Central memory CD8-positive, alpha-beta T cell (primary cell): ENCODE results near the gene NFAT5.
"Not testable (repeated sequence)": the region's sequence is repeated elsewhere in the genome, so short reads cannot be mapped to it uniquely, and the experiment has no call there.

Source experiments
- ATAC-seq: fragments of 150-1000 bp; cut with Tn5 transposase; replicated peaks from 2 replicates; pipeline ENCODE4 v1.10.0; 2022; ENCODE audit warnings: mild to moderate bottlenecking, moderate FRiP score, moderate number of reproducible peaks; ENCODE audit not compliant: poor library complexity, severe bottlenecking; ENCODE audit errors: extremely low read depth
- DNase-seq, 2 donors: peaks; one replicate each; pipeline ENCODE4 v3.0.0; 2021; ENCODE audit warnings: low spot score in 2 of 2
- H3K27ac Mint-ChIP-seq: one replicate; pipeline ENCODE4 v1.8.0; 2022; ENCODE audit warnings: low read depth, mild to moderate bottlenecking, moderate library complexity, mixed read lengths
- H3K27me3 Mint-ChIP-seq: one replicate; pipeline ENCODE4 v1.8.0; 2022; ENCODE audit warnings: mixed read lengths
- H3K36me3 Mint-ChIP-seq: one replicate; pipeline ENCODE4 v1.8.0; 2022; ENCODE audit warnings: mild to moderate bottlenecking, moderate library complexity, mixed read lengths; ENCODE audit not compliant: insufficient read depth
- H3K4me1 Mint-ChIP-seq: one replicate; pipeline ENCODE4 v1.8.0; 2022; ENCODE audit warnings: mixed read lengths
- H3K4me3 Mint-ChIP-seq: one replicate; pipeline ENCODE4 v1.8.0; 2022; ENCODE audit warnings: mild to moderate bottlenecking, moderate library complexity, mixed read lengths
- H3K9me3 Mint-ChIP-seq: one replicate; pipeline ENCODE4 v1.8.0; 2022; ENCODE audit warnings: mixed read lengths

Gene NFAT5

GRCh38 chr16:69725480-69726312 lies 159.9 kb downstream of the NFAT5 start:
- ATAC-seq (no peak), DNase-seq (no peak)
- H3K4me1 Mint-ChIP-seq = peaks cover 20% of the 10 kb centered on the region
- no peaks in the 10 kb centered on the region for H3K27me3 Mint-ChIP-seq
- H3K27ac Mint-ChIP-seq = peak overlapping the region; percentile 92
- no peaks in the 10 kb centered on the region for H3K9me3 Mint-ChIP-seq
- peaks cover 7% of the 10 kb centered on the region for H3K36me3 Mint-ChIP-seq
- peak overlapping the region; percentile 94 for H3K4me3 Mint-ChIP-seq

DNA sequence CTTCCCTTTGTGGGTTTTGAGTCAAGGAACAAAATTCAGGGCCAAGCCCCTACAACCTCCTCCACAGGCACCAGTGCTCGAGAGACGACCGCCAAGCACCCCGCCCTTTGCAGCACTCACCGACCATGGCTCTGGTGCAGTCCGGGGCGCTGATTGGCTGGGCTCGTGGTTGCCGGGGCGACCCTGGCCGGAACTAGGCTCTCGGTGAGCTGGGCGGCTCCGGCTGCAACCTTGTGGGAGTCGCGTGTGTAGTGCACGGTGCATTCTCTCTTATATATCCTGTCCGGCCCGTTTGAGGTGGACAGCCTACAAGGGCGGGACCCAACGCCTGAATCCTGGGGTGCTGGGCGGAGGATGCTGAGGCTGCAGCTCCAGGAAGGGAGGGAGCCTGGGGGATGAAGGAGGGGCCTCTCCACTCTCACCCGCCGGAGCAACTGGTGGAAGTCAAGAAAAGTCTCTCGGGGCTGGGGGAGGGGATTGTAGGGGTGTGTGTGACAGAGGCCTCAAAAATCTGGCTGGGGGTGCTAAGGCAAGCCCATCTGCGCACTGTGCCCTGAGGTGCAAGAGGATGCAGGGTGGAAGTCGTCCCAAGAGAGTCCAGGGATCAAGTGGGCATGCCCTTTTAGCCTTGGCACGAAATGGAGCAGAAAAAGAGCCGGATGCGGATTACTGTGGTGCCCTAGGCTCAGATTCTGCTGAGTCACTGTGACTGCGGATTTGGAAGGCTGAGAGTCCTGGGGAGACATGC lies 160.7 kb downstream of the NFAT5 start, which contains the start of gene NQO1:
TSS of gene NQO1 (minus strand) at position 248 of the 748 bp plus-strand sequence. CDS start at position 127, 121 bp downstream.
- Mint-ChIP-seq H3K4me1 (peaks cover 20% of the 10 kb centered on the region), H3K4me3 (peak within 1 kb of the TSS; percentile 94), H3K27ac (peak within 1 kb of the TSS; percentile 92), H3K36me3 (peaks cover 7% of the 10 kb centered on the region), H3K27me3 (no peaks in the 10 kb centered on the region), H3K9me3 (no peaks in the 10 kb centered on the region)
- DNase-seq (peak; percentile 70), ATAC-seq (peak; percentile 98)

DNA sequence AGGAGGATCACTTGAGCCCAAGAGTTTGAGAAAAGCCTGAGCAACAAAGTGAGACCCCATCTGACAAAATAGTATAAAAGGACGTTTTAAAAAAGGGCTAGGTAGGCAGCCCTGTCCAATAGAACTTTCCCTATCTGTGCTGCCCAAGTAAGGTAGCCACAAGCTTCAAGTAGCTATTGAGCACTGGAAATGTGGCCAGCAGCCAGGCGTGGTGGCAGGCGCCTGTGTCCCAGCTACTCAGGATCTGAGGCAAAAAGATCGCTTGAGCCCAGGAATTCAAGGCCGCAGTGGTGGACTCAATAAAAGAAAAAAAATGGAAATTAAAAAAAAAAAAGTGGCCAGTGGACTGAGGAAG lies 162.1 kb downstream of the NFAT5 start:
- H3K4me1 Mint-ChIP-seq = peaks cover 20% of the 10 kb centered on the region
- peaks cover 8% of the 10 kb centered on the region for H3K36me3 Mint-ChIP-seq
- H3K4me3 Mint-ChIP-seq = no peak overlapping the region
- H3K27me3 Mint-ChIP-seq = no peaks in the 10 kb centered on the region
- ATAC-seq = no peak
- H3K27ac Mint-ChIP-seq = no peak overlapping the region
- H3K9me3 Mint-ChIP-seq = no peaks in the 10 kb centered on the region
- no peak for DNase-seq

DNA sequence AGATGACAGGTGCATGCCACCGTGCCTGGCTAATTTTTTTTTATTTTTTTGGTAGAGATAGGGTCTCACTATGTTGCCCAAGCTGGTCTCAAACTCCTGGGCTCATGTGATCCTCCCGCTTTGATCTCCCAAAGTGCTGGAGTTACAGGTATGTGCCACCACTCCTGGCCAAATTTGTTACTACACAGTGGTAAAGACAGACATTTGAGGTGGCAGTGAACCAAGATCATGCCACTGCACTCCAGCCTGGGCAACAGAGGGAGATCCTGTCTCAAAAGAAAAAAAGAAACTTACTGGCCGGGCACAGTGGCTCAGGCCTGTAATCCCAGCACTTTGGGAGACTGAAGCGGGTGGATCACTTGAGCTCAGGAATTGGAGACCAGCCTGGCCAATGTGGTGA lies 163.3 kb downstream of the NFAT5 start:
- not testable (repeated sequence) for H3K36me3 Mint-ChIP-seq, H3K27me3 Mint-ChIP-seq, ATAC-seq, H3K9me3 Mint-ChIP-seq, H3K27ac Mint-ChIP-seq, DNase-seq, H3K4me3 Mint-ChIP-seq
- H3K4me1 Mint-ChIP-seq = peaks cover 20% of the 10 kb centered on the region

DNA sequence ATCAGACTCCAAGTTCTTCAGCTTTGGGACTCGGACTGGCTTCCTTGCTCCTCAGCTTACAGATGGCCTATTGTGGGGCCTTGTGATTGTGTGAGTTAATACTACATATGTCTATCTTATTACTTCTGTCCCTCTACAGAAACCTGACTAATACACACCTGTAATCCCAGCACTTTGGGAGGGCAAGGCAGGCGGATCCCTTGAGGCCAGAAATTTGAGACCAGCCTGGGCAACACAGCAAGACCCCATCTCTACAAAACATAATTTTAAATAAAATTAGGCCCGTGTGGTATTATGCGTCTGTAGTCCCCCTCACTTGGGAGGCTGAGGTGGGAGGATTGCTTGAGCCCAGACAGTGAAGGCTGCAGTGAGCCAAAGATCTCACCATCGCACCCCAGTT lies 165.5 kb downstream of the NFAT5 start:
- H3K27ac Mint-ChIP-seq, H3K27me3 Mint-ChIP-seq, DNase-seq, H3K9me3 Mint-ChIP-seq, H3K4me3 Mint-ChIP-seq, ATAC-seq, H3K36me3 Mint-ChIP-seq: not testable (repeated sequence)
- H3K4me1 Mint-ChIP-seq = peaks cover 12% of the 10 kb centered on the region

- Mint-ChIP-seq H3K36me3 (peaks cover 1% of the 10 kb centered on the region), H3K27me3 (no peaks in the 10 kb centered on the region), H3K9me3 (no peaks in the 10 kb centered on the region), H3K4me1 (peaks cover 4% of the 10 kb centered on the region), H3K27ac (no peak overlapping the region), H3K4me3 (no peak overlapping the region)
- no peak for ATAC-seq
- no peak for DNase-seq
Observed at GRCh38 chr16:69732101-69732500, 166.3 kb downstream of the NFAT5 start.

GRCh38 chr16:69741519-69741918 lies 175.8 kb downstream of the NFAT5 start:
- ATAC-seq = no peak
- H3K36me3 Mint-ChIP-seq = peaks cover 43% of the 10 kb centered on the region
- peaks cover 7% of the 10 kb centered on the region for H3K4me1 Mint-ChIP-seq
- no peak overlapping the region for H3K27ac Mint-ChIP-seq
- no peak for DNase-seq
- H3K9me3 Mint-ChIP-seq = no peaks in the 10 kb centered on the region
- H3K27me3 Mint-ChIP-seq = no peaks in the 10 kb centered on the region
- H3K4me3 Mint-ChIP-seq = no peak overlapping the region

- Mint-ChIP-seq H3K27ac (no peak overlapping the region), H3K27me3 (no peaks in the 10 kb centered on the region), H3K36me3 (peaks cover 48% of the 10 kb centered on the region), H3K4me3 (no peak overlapping the region), H3K4me1 (peaks cover 7% of the 10 kb centered on the region), H3K9me3 (no peaks in the 10 kb centered on the region)
- DNase-seq = no peak
- no peak for ATAC-seq
Observed at GRCh38 chr16:69741951-69742904, 176.5 kb downstream of the NFAT5 start.

DNA sequence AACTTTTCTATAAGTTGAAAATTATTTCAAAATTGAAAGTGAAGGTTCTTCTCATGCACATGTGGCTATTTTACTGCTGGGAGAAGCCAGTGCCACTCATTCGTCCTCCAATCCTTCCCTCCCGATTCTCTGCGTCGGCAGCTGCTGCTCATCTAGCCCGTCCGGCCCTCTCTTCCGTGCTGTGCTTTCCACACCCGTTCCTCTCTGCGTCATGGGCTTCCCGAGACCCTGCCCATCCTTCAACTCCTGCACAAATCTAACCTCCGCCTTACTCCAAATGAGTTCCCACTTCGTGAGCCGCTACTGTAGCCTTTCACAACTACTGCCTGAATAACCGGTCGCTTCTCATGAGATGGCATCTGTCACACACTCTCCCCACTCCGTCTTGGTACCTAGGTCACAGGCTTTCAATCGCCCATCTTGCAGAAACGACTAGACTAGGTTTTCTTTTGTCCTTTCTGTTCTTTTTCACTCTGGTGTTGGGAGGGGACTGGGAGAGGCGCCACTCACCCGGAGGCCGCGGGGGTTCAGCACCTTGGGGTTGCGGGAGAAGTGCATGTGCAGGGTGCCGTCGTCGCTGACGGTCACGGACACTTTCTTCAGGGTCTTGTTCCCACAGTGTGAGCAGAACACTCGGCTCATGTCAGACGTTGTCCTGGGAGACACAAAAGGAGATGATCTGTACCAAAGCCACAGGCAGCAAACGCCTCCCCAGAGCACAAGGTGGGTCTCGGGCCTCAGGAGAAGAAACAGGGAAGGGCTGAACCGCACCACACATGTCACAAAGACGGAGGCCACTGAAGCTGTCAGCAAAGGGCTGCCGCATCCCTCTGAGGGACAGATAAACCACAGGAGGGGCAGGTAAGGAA lies 178.8 kb downstream of the NFAT5 start:
- Mint-ChIP-seq H3K4me1 (peaks cover 7% of the 10 kb centered on the region), H3K4me3 (no peak overlapping the region), H3K36me3 (peaks cover 64% of the 10 kb centered on the region), H3K27ac (peak overlapping the region; percentile 52), H3K27me3 (no peaks in the 10 kb centered on the region), H3K9me3 (no peaks in the 10 kb centered on the region)
- DNase-seq (no peak), ATAC-seq (no peak)

DNA sequence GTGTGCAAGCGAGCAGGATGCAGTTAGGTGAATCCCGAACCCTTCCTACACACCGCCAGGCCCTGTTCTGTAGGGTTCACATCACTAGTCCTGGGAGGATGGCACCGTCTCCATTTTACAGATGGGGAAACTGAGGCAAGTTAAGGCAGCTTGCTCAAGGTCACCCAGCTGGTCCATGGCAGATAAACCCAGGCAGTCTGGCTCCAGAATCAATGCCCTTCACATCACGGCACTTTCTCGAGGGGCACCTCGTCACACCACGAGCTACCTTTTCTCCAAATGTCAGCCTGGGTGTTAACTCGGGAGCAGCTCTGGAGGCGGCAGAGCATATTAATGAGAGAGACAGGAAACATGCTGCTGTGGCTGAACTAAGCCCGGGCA lies 179.5 kb downstream of the NFAT5 start:
- Mint-ChIP-seq H3K27me3 (no peaks in the 10 kb centered on the region), H3K27ac (no peak overlapping the region), H3K4me3 (no peak overlapping the region), H3K4me1 (peaks cover 7% of the 10 kb centered on the region), H3K36me3 (peaks cover 66% of the 10 kb centered on the region), H3K9me3 (no peaks in the 10 kb centered on the region)
- DNase-seq (no peak), ATAC-seq (no peak)

DNA sequence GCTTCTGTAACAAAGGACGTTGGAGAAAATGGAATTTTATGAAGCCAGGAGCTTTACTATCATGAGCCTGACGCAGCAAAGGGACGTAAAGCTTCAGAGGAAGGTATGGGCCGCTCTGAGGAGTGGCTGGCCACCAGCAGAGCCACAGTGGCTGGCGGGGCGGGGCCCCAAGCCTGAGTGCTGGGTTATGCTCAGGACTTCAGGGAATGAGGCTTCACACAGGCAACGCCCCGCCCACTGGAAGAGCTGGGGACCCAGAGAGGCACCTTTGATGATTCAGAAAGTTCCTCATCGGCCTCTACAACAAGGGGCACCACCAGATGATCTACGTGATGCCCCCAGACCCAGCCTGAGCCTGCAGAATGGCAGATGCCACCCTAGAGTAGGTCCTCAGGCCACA lies 180.2 kb downstream of the NFAT5 start:
- no peak overlapping the region for H3K4me3 Mint-ChIP-seq
- no peaks in the 10 kb centered on the region for H3K27me3 Mint-ChIP-seq
- ATAC-seq (no peak), DNase-seq (no peak)
- H3K9me3 Mint-ChIP-seq = no peaks in the 10 kb centered on the region
- peaks cover 70% of the 10 kb centered on the region for H3K36me3 Mint-ChIP-seq
- no peak overlapping the region for H3K27ac Mint-ChIP-seq
- peaks cover 7% of the 10 kb centered on the region for H3K4me1 Mint-ChIP-seq
